ENCODE results near the gene GATA2.

The GATA2 gene

GRCh38 chr3:128447561-128448013 is 45.4 kb downstream of the GATA2 start:
- no peak for TF ChIP-seq ARNTL (CRISPR knock-in tag; IDR thresholded peaks at IDR 0.05; ENCODE audit: borderline replicate concordance, low read depth)
- TF ChIP-seq ZNF8 (CRISPR knock-in tag; IDR thresholded peaks at IDR 0.05) = no peak
- no peak for TF ChIP-seq TCF4 (CRISPR knock-in tag; IDR thresholded peaks at IDR 0.05; ENCODE audit: borderline replicate concordance)
- TF ChIP-seq, protein P1, sequence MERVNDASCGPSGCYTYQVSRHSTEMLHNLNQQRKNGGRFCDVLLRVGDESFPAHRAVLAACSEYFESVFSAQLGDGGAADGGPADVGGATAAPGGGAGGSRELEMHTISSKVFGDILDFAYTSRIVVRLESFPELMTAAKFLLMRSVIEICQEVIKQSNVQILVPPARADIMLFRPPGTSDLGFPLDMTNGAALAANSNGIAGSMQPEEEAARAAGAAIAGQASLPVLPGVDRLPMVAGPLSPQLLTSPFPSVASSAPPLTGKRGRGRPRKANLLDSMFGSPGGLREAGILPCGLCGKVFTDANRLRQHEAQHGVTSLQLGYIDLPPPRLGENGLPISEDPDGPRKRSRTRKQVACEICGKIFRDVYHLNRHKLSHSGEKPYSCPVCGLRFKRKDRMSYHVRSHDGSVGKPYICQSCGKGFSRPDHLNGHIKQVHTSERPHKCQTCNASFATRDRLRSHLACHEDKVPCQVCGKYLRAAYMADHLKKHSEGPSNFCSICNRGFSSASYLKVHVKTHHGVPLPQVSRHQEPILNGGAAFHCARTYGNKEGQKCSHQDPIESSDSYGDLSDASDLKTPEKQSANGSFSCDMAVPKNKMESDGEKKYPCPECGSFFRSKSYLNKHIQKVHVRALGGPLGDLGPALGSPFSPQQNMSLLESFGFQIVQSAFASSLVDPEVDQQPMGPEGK (CRISPR knock-in tag; IDR thresholded peaks at IDR 0.05; ENCODE audit: borderline replicate concordance) = no peak
- TF ChIP-seq ZFP3 (CRISPR knock-in tag; IDR thresholded peaks at IDR 0.05) = no peak
- TF ChIP-seq ESRRG (CRISPR knock-in tag; IDR thresholded peaks at IDR 0.05) = no peak
- TF ChIP-seq CSDC2 (CRISPR knock-in tag; IDR thresholded peaks at IDR 0.05) = no peak
- TF ChIP-seq ZFP30 (CRISPR knock-in tag; IDR thresholded peaks at IDR 0.05) = no peak
- TF ChIP-seq BACH2 (CRISPR knock-in tag; IDR thresholded peaks at IDR 0.05; ENCODE audit: borderline replicate concordance) = no peak
- TF ChIP-seq ZC3H10 (CRISPR knock-in tag; IDR thresholded peaks at IDR 0.05) = no peak
- no peak for TF ChIP-seq PPARA (CRISPR knock-in tag; IDR thresholded peaks at IDR 0.05; ENCODE audit: borderline replicate concordance)
- no peak for TF ChIP-seq RARB (CRISPR knock-in tag; IDR thresholded peaks at IDR 0.05)
- TF ChIP-seq, protein P2, sequence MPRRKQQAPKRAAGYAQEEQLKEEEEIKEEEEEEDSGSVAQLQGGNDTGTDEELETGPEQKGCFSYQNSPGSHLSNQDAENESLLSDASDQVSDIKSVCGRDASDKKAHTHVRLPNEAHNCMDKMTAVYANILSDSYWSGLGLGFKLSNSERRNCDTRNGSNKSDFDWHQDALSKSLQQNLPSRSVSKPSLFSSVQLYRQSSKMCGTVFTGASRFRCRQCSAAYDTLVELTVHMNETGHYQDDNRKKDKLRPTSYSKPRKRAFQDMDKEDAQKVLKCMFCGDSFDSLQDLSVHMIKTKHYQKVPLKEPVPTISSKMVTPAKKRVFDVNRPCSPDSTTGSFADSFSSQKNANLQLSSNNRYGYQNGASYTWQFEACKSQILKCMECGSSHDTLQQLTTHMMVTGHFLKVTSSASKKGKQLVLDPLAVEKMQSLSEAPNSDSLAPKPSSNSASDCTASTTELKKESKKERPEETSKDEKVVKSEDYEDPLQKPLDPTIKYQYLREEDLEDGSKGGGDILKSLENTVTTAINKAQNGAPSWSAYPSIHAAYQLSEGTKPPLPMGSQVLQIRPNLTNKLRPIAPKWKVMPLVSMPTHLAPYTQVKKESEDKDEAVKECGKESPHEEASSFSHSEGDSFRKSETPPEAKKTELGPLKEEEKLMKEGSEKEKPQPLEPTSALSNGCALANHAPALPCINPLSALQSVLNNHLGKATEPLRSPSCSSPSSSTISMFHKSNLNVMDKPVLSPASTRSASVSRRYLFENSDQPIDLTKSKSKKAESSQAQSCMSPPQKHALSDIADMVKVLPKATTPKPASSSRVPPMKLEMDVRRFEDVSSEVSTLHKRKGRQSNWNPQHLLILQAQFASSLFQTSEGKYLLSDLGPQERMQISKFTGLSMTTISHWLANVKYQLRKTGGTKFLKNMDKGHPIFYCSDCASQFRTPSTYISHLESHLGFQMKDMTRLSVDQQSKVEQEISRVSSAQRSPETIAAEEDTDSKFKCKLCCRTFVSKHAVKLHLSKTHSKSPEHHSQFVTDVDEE (CRISPR knock-in tag; IDR thresholded peaks at IDR 0.05) = no peak
- no peak for TF ChIP-seq SNAI2 (CRISPR knock-in tag; IDR thresholded peaks at IDR 0.05)
- TF ChIP-seq, protein P3, sequence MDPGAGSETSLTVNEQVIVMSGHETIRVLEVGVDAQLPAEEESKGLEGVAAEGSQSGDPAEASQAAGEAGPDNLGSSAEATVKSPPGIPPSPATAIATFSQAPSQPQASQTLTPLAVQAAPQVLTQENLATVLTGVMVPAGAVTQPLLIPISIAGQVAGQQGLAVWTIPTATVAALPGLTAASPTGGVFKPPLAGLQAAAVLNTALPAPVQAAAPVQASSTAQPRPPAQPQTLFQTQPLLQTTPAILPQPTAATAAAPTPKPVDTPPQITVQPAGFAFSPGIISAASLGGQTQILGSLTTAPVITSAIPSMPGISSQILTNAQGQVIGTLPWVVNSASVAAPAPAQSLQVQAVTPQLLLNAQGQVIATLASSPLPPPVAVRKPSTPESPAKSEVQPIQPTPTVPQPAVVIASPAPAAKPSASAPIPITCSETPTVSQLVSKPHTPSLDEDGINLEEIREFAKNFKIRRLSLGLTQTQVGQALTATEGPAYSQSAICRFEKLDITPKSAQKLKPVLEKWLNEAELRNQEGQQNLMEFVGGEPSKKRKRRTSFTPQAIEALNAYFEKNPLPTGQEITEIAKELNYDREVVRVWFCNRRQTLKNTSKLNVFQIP (CRISPR knock-in tag; IDR thresholded peaks at IDR 0.05; ENCODE audit: borderline replicate concordance, low read depth) = no peak
- no peak for TF ChIP-seq TOX (CRISPR knock-in tag; IDR thresholded peaks at IDR 0.05; ENCODE audit: borderline replicate concordance)
- no peak for ATAC-seq

GRCh38 chr3:128446821-128447220 is 46.2 kb downstream of the GATA2 start:
- no peak for ATAC-seq

More at GRCh38 chr3:128446821-128447220, 46.2 kb downstream of the GATA2 start:
- TF ChIP-seq ZFP3 (CRISPR knock-in tag; IDR thresholded peaks at IDR 0.05) (no peak), BACH2 (CRISPR knock-in tag; IDR thresholded peaks at IDR 0.05; ENCODE audit: borderline replicate concordance) (no peak), ZC3H10 (CRISPR knock-in tag; IDR thresholded peaks at IDR 0.05) (no peak), CSDC2 (CRISPR knock-in tag; IDR thresholded peaks at IDR 0.05) (no peak), ZNF565 (CRISPR knock-in tag; conservative IDR thresholded peaks at IDR 0.05; ENCODE audit: low read depth) (no peak), TCF4 (CRISPR knock-in tag; IDR thresholded peaks at IDR 0.05; ENCODE audit: borderline replicate concordance) (no peak), SNAI2 (CRISPR knock-in tag; IDR thresholded peaks at IDR 0.05) (no peak), ZNF8 (CRISPR knock-in tag; IDR thresholded peaks at IDR 0.05) (no peak), TOX (CRISPR knock-in tag; IDR thresholded peaks at IDR 0.05; ENCODE audit: borderline replicate concordance) (no peak), RARB (CRISPR knock-in tag; IDR thresholded peaks at IDR 0.05) (no peak), PPARA (CRISPR knock-in tag; IDR thresholded peaks at IDR 0.05; ENCODE audit: borderline replicate concordance) (no peak)
- TF ChIP-seq, protein P4, sequence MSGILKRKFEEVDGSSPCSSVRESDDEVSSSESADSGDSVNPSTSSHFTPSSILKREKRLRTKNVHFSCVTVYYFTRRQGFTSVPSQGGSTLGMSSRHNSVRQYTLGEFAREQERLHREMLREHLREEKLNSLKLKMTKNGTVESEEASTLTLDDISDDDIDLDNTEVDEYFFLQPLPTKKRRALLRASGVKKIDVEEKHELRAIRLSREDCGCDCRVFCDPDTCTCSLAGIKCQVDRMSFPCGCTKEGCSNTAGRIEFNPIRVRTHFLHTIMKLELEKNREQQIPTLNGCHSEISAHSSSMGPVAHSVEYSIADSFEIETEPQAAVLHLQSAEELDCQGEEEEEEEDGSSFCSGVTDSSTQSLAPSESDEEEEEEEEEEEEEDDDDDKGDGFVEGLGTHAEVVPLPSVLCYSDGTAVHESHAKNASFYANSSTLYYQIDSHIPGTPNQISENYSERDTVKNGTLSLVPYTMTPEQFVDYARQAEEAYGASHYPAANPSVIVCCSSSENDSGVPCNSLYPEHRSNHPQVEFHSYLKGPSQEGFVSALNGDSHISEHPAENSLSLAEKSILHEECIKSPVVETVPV (CRISPR knock-in tag; IDR thresholded peaks at IDR 0.05) = no peak
- TF ChIP-seq, protein P5, sequence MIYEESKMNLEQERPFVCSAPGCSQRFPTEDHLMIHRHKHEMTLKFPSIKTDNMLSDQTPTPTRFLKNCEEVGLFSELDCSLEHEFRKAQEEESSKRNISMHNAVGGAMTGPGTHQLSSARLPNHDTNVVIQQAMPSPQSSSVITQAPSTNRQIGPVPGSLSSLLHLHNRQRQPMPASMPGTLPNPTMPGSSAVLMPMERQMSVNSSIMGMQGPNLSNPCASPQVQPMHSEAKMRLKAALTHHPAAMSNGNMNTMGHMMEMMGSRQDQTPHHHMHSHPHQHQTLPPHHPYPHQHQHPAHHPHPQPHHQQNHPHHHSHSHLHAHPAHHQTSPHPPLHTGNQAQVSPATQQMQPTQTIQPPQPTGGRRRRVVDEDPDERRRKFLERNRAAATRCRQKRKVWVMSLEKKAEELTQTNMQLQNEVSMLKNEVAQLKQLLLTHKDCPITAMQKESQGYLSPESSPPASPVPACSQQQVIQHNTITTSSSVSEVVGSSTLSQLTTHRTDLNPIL (CRISPR knock-in tag; IDR thresholded peaks at IDR 0.05; ENCODE audit: low read depth) = no peak
- TF ChIP-seq, protein P3 (CRISPR knock-in tag; IDR thresholded peaks at IDR 0.05; ENCODE audit: borderline replicate concordance, low read depth) = no peak
- TF ChIP-seq, protein P1 (CRISPR knock-in tag; IDR thresholded peaks at IDR 0.05; ENCODE audit: borderline replicate concordance) = no peak

All from SK-N-SH treated with all-trans-retinoic acid at 6 μM for 48 hours (cell line).